ENCODE measurements around the gene MOV10L1.

The MOV10L1 gene

DNA sequence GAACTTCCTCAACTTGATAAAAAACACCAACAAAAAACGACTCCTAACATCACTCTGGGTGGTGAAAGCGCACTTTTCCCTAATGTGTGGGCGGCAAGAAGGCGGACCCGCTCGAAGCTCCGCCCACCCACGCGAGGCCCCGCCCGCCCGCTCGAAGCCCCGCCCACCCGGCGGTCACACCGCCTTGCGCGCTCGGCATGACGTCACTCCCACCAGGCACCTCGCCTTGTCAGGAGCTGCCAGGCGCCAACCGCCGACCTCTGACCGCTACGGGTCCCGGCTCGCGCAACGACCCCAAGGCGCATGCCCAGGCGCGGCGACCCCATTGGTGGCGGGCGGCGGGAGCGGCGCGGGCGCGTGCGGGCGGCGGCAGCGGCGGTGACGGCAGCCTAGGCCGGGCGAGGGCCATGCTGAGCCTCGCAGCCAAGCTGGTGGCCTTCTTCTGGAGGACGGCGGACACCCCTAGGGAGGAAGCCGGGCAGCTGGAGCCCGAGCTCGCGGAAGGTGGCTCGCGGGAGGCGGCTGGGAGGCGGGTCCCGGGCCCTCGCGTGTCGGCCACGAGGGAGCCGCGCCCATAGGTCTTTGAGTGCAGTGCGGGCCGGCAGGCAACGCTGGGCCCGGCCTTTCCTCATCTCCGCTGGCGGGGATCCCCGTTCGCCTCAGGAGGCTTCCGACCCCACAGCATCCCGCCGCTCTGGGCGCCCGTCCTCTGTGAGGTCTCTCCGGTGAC is at the start of gene MOV10L1:
Gene MOV10L1, plus strand, starts transcription at position 325 of the 730 bp plus-strand sequence. Its CDS starts 83 bp downstream, at position 408.
- DNase-seq = no peak

- DNase-seq = peak in 1 of 2 experiments; percentile 41
Measured at GRCh38 chr22:50040717-50041116, 49.1 kb upstream of the MOV10L1 start.

DNA sequence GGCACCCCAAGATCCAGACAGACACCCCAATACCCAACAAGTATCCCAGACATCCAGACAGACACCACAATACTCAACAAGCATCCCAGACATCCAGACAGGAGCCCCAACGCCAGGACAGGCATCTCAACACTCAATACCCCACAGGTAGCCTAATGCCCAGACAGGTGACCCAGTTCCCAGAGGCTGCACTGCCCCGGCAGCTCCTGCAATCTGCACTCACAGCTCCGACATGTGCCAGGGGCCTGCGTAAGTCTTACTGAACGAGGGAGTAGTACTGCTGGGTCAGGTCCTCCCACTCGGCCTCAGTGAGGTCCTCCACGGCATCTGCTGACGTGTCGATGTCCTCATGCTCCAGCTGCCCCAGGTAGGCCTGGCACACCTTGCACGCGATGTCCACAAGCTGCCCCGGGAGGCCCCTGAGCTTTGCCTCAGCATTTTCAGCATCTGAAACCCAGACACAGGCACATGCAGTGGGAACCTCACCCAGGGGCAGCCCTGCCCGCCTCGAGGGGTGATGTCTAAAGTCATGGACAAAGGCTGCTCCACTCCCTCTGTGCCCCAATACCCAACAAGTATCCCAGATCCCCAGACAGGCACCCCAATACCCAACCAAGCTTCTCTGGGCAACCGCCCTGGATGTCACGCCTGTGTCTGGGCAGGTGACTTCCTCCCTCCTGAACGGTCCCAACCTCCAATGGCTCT is 48.3 kb upstream of the MOV10L1 start:
- peak in 1 of 2 experiments; percentile 37 for DNase-seq

DNA sequence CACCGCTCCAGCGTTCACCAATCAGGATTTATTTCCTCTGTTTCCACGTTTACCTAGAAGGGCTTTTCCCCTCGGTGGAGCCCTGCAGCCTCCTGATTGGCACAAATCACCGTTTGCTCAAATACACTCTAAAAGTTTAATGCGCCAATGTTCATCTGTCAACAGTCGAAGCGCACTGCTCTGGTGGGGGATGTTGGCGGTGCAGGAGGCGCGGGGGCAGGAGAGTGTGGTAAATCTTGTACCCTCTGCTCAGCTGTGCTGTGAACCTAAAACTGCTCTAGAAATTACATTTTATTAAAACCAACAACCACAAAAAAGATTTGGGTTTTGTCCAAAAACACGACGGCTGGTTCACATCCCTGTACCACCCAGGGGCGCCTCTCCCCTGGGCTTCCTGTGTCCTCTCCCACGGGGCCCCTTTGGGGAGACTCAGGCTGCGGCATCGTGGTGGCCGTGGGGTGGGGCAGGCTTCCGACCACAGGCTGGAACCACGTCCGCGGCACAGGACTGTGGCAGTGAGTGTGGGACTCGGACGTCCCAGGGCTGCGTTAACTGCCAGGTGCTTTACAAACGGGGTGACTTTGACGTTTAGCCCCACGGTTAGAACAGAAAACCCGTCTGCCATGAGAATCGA is 45.2 kb upstream of the MOV10L1 start:
- DNase-seq = no peak

- DNase-seq = no peak
Measured at GRCh38 chr22:50045211-50046018, 44.4 kb upstream of the MOV10L1 start.

- no peak for DNase-seq
Measured at GRCh38 chr22:50046019-50046415, 43.8 kb upstream of the MOV10L1 start.

DNA sequence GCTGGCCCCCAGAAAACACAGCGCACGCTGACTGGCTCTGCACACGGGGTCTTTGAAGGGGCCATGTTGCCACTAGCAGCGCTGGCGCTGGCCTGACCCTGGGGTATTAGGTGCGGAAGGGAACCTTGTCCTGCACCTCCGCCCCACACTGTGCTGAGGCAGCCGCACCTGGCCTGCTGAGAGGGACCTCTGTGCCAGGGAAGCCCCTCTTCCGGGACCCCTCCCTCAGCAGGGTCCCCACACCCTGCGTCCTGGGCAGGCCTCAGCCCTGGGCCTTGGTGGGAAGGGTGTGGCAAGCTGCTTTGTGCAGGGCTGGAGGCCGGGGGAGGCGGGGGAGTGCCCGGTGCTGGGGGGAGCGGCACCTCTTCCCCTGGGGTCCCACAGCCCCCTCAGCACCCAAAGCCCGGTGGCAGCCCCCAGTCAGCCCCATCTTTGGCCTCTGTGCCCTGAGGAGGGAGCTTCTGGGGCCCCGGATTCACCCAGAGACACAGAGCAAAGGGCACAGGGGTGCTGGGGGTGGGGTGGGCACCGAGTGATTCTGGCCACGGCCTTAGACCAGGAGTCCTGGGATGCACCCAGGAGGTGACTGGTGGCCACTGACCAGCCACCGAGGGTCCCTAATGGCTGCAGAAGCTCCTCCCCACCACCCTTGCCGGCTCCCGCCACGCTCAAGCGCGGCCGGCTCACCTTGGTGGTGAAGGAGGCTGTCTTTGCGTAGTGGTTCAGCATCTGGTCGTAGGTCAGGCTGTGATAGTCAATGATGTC is 43.1 kb upstream of the MOV10L1 start:
- DNase-seq = no peak

DNA sequence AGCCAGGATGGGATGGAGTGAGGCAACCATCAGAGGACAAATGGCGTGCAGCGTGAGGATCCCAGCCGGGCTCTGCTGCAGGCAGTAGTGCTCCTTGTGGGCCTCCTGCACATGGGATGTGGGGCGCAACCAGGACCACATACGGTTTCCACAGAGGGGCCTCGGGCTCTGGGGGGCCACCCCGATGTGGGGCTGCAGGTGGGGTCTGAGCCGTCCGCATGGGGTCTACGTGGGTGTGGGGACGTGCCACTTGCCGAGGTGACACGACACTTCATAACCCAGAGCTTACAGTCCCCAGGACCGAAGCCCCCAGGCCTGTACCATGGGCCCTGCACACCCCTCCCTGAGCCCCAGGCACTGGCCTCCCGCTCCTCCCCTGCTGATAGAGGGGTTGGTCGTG is 42.5 kb upstream of the MOV10L1 start:
- DNase-seq = no peak

DNA sequence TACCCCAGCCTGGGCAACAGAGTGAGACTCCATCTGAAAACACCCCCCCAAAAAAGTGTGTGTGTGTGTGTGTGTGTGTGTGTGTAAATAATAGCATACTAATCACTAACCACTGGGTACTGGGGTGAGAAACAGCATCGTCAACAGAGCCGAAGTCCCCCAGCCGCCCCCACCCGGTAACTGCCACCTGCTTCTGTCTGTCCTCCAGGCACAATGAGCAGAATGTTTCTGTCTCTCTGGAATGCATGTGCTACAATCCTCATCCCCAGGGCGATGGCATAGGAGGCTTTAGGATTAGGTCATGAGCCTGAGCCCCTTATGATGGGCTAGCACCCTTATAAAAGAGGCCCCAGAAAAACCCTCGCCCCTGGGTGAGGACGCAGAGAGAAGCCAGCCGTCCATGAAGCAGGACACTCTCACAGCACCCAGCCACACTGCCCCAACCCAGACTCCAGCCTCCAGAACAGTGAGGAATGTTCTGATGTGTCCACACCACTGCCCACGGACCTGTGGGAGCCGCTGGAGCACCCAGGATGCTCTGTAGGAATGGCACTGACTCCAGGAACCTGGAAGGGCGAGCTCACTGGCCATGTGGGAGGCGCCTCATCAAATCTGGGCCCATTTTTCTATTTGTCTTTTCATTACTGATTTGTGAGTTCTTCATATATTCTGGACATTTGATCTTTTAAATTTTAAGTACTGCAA is 41.6 kb upstream of the MOV10L1 start:
- DNase-seq = no peak

- no peak for DNase-seq
Measured at GRCh38 chr22:50048836-50049235, 41.0 kb upstream of the MOV10L1 start.

- DNase-seq = no peak
Measured at GRCh38 chr22:50049299-50050195, 40.3 kb upstream of the MOV10L1 start.

DNA sequence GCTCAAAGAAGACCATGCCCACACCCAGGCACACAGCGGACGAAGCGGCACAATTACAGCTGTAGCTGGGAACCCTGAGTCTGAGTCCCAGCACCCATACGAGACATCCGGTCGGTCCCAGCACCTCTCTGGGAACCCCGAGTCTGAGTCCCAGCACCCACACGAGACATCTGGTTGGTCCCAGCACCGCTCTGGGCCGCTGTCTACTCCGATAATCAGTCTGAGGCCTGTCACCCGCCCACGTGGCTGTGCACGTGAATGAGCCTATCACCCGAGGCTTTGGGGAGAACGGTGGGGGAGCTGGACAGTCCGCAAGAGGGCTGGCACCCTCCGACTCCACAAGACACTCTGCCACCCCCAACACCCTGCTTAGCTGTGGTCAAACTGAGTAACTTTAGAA is 37.9 kb upstream of the MOV10L1 start:
- no peak for DNase-seq

DNA sequence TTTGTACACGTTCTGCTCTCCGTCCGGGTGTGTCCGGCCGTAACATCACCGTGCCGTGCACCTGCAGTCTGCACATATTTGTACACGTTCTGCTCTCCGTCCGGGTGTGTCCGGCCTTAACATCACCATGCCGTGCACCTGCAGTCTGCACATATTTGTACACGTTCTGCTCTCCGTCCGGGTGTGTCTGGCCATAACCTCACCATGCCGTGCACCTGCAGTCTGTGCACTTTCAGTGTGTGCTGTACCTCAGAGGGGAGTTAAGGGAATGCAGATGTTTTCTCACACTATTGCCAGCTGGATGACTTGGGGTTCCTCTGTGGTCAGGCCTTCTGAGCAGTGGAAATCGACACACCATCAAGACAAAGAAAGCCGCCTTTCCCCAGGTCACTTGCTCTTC is 35.9 kb upstream of the MOV10L1 start:
- DNase-seq = no peak

- DNase-seq = no peak
Measured at GRCh38 chr22:50056214-50056972, 33.4 kb upstream of the MOV10L1 start.

GRCh38 chr22:50057278-50058060 is 32.3 kb upstream of the MOV10L1 start:
- no peak for DNase-seq

DNA sequence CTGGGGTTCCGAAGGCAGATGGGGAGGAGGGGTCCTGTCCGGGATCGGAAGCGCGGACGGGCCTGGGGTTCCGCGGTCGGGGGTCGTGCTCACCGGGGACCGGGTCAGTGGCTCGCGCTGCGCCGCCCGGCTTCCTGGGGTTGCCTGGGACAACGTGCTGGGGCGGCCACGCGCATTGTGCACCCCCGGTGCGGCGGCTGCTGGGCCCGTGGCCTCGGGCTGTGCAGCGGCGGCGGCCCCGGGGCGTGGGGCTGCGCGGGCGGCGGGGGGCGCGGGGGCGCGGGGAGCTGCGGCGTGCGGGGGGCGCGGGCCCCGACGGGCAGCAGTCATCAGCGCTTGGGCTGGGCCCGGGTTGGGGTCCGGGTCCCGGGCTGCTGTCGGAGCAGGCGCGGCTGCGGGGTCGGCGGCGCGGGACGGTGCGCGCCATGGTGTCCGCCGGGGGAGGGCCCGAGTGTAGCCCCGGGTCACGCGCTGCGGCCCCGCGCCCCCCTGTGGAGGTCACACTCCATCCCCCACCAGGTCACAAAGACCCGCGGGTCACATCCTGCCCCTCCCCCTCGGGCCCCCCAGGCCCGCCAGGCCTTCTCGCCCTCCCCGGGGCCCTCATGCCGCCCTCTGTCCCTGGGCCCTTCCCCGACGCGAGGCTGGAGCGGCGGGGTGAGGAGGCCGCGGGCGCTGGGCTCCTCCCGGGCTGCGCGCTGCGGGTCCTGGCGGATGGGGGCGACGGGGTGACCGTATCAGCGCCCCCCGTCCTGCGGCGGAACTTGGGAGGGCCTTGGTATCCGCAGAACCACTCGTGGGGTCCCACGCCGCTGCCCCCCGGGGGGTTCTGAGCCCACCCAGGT is 31.5 kb upstream of the MOV10L1 start, which contains the start of gene TTLL8:
Gene TTLL8, minus strand, starts transcription at position 238 of the 845 bp plus-strand sequence.
- DNase-seq = no peak
